SU-DHL-6 (cell line): Measurements from ENCODE around the gene OR6B2.

ENCODE experiments used
- H2AFZ ChIP-seq: fragments of 200-600 bp; sonication (generic); 2 replicates; pipeline ENCODE4 v1.6.1; 2014; ENCODE audit warnings: low read depth, mild to moderate bottlenecking, moderate library complexity, mixed read lengths, antibody characterized with exemption, low read length; ENCODE audit not compliant: severe bottlenecking
- H3F3A ChIP-seq: fragments of 200-600 bp; shearing (Covaris generic); 2 replicates; pipeline ENCODE4 v1.6.0; 2016; ENCODE audit warnings: antibody characterized with exemption, mild to moderate bottlenecking; ENCODE audit not compliant: insufficient read depth
- H3K27ac ChIP-seq: fragments of 200-600 bp; sonication (generic); 2 replicates; pipeline ENCODE4 v1.5.1; 2016; ENCODE audit warnings: low read depth, mild to moderate bottlenecking, low read length, moderate library complexity, mixed read lengths
- H3K27me3 ChIP-seq: fragments of 200-600 bp; sonication (generic), shearing (Covaris generic); 2 replicates; pipeline ENCODE4 v1.6.0; 2014; ENCODE audit warnings: mild to moderate bottlenecking, low read length
- H3K36me3 ChIP-seq: fragments of 200-600 bp; sonication (generic); 2 replicates; pipeline ENCODE4 v1.6.1; 2014; ENCODE audit warnings: mild to moderate bottlenecking, low read length, mixed read lengths
- H3K4me2 ChIP-seq: fragments of 300-600, 200-600 bp; shearing (Covaris generic), sonication (generic); 2 replicates; pipeline ENCODE4 v1.6.0; 2014; ENCODE audit warnings: low read length, low read depth, mild to moderate bottlenecking; ENCODE audit not compliant: poor library complexity, severe bottlenecking
- H3K4me3 ChIP-seq: fragments of 200-600 bp; sonication (generic); 2 replicates; pipeline ENCODE4 v1.5.1; 2014; ENCODE audit warnings: antibody characterized with exemption, low read length, mild to moderate bottlenecking, mixed read lengths; ENCODE audit not compliant: insufficient read depth, poor library complexity, severe bottlenecking
- H3K79me2 ChIP-seq: fragments of 200-600 bp; sonication (generic); 2 replicates; pipeline ENCODE4 v1.6.1; 2014; ENCODE audit warnings: mild to moderate bottlenecking, low read length, moderate library complexity; ENCODE audit not compliant: insufficient read depth
- H3K9ac ChIP-seq: fragments of 200-600 bp; sonication (generic); 2 replicates; pipeline ENCODE4 v1.7.0; 2014; ENCODE audit warnings: mild to moderate bottlenecking, low read length
- H3K9me2 ChIP-seq: fragments of 200-600 bp; sonication (generic); replicated peaks from 2 replicates; pipeline ENCODE4 v1.6.1; 2014; ENCODE audit warnings: low read length; ENCODE audit not compliant: insufficient read depth
- H3K9me3 ChIP-seq: fragments of 200-600 bp; sonication (generic); 2 replicates; pipeline ENCODE4 v1.6.1; 2014; ENCODE audit warnings: low read length, mixed read lengths; ENCODE audit not compliant: insufficient read depth
- H4K20me1 ChIP-seq: fragments of 200-600 bp; sonication (generic); 2 replicates; pipeline ENCODE4 v1.6.1; 2014; ENCODE audit warnings: low read depth, mild to moderate bottlenecking, antibody characterized with exemption, low read length, moderate library complexity, mixed read lengths
- CTCF ChIP-seq: fragments of 200-600 bp; sonication (generic); IDR thresholded peaks from one replicate; pipeline ENCODE4 v1.5.1; 2017; ENCODE audit warnings: antibody characterized with exemption, mild to moderate bottlenecking, low read length, moderate library complexity; ENCODE audit not compliant: insufficient read depth, poor library complexity, severe bottlenecking
- EZH2phosphoT487 ChIP-seq: fragments of 200-600 bp; sonication (generic), shearing (Covaris generic); conservative IDR thresholded peaks from 2 replicates; pipeline ENCODE4 v1.6.1; 2018; ENCODE audit warnings: mild to moderate bottlenecking, antibody characterized with exemption, low read length, moderate library complexity, mixed read lengths

OR6B2 gene

GRCh38 chr2:240053173-240054155 lies 23.2 kb upstream of the OR6B2 start, which contains the start of gene OR6B3:
OR6B3 (minus strand) TSS chr2:240053521.
- no peaks in the 10 kb centered on the region for H3K9me2 ChIP-seq
- no peak within 1 kb of the TSS for H3K9ac ChIP-seq
- no peak within 1 kb of the TSS for H3K4me3 ChIP-seq
- H4K20me1 ChIP-seq, result 0 out of 2 replicates have a peak, but pooled peaks cover 7% of the 10 kb centered on the region
- H3K9me3 ChIP-seq, result no peaks in the 10 kb centered on the region
- TF ChIP-seq EZH2phosphoT487 (no peak), CTCF (no peak)
- no peaks in the 10 kb centered on the region for H3K79me2 ChIP-seq
- no peaks in the 10 kb centered on the region for H3K36me3 ChIP-seq
- H2AFZ ChIP-seq, result no peak within 1 kb of the TSS
- no peak within 1 kb of the TSS for H3K27ac ChIP-seq
- H3K4me2 ChIP-seq, result no peak within 1 kb of the TSS
- no peaks in the 10 kb centered on the region for H3K27me3 ChIP-seq
- H3F3A ChIP-seq, result no peaks in the 10 kb centered on the region

- no peaks in the 10 kb centered on the region for H3K9me3 ChIP-seq
- 0 out of 2 replicates have a peak, but pooled peaks cover 7% of the 10 kb centered on the region for H4K20me1 ChIP-seq
- no peak overlapping the region for H3K4me3 ChIP-seq
- H2AFZ ChIP-seq, result no peak overlapping the region
- TF ChIP-seq CTCF, result no peak
- no peak for TF ChIP-seq EZH2phosphoT487
- H3K27ac ChIP-seq, result no peak overlapping the region
- no peak overlapping the region for H3K9ac ChIP-seq
- H3K79me2 ChIP-seq, result no peaks in the 10 kb centered on the region
- no peak overlapping the region for H3K4me2 ChIP-seq
- H3K27me3 ChIP-seq, result no peaks in the 10 kb centered on the region
- no peaks in the 10 kb centered on the region for H3K36me3 ChIP-seq
- H3F3A ChIP-seq, result no peaks in the 10 kb centered on the region
- no peaks in the 10 kb centered on the region for H3K9me2 ChIP-seq
These were observed 22.3 kb upstream of the OR6B2 start for GRCh38 chr2:240052524-240052923.

- TF ChIP-seq CTCF (no peak), EZH2phosphoT487 (no peak)
- H3K9me2 ChIP-seq, result no peaks in the 10 kb centered on the region
- no peaks in the 10 kb centered on the region for H3K27me3 ChIP-seq
- H4K20me1 ChIP-seq, result 0 out of 2 replicates have a peak, but pooled peaks cover 7% of the 10 kb centered on the region
- no peaks in the 10 kb centered on the region for H3K36me3 ChIP-seq
- no peak overlapping the region for H3K4me3 ChIP-seq
- H3F3A ChIP-seq, result no peaks in the 10 kb centered on the region
- no peaks in the 10 kb centered on the region for H3K9me3 ChIP-seq
- no peak overlapping the region for H3K4me2 ChIP-seq
- no peak overlapping the region for H2AFZ ChIP-seq
- H3K79me2 ChIP-seq, result no peaks in the 10 kb centered on the region
- H3K9ac ChIP-seq, result no peak overlapping the region
- H3K27ac ChIP-seq, result no peak overlapping the region
These were observed 21.5 kb upstream of the OR6B2 start for GRCh38 chr2:240051697-240052096.
